GM06990 (cell line): ENCODE results near the gene EIF2B5.

Experiments
- DNase-seq: peaks from one replicate; pipeline ENCODE4 v3.0.0-alpha.2; 2011; ENCODE audit not compliant: insufficient read length; ENCODE audit errors: extremely low read depth
- H3K27me3 ChIP-seq: replicated peaks from 2 replicates; pipeline ENCODE4 v1.6.0; 2011; ENCODE audit warnings: low read length; ENCODE audit not compliant: control insufficient read depth, insufficient read depth
- H3K36me3 ChIP-seq: 2 replicates; pipeline ENCODE4 v1.5.1; 2011; ENCODE audit warnings: low read length; ENCODE audit not compliant: control insufficient read depth, insufficient read depth
- H3K4me3 ChIP-seq: replicated peaks from 2 replicates; pipeline ENCODE4 v1.5.1; 2011; ENCODE audit warnings: low read depth, mild to moderate bottlenecking, control low read depth, low read length
- TF ChIP-seq, protein P1 (sequence below): IDR thresholded peaks from 2 replicates; pipeline ENCODE4 v1.5.1; 2011; ENCODE audit warnings: low read length, control low read depth, mild to moderate bottlenecking, inconsistent platforms; ENCODE audit not compliant: insufficient read depth, poor library complexity, severe bottlenecking

EIF2B5 gene

DNA sequence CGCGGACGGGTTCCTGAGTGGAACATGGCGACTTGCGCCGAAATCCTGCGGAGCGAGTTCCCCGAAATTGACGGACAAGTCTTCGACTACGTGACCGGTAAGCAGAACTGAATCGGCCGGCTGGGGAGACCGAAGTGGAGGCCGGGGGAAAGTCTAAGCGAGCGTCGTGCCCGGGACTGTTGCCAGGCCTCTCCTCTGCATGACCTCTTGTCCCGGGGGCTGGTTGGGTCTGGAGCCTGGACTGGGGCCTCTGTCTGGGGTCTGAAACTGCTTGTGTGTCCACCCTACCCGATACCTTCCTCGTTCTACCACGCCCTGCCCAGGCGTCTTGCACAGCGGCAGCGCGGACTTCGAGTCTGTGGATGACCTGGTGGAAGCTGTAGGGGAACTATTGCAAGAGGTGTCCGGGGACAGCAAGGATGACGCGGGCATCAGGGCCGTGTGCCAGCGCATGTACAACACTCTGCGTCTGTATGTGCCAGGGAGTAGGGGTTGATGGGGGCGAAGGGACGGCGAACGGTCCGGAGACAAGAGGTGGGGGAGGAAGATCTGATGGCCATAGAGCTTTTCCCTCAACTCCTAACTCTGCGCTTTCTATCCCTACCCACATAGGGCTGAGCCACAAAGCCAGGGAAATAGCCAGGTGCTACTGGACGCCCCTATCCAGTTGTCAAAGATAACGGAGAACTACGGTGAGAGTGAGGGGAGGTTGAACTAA lies 51.2 kb downstream of the EIF2B5 start, which contains the start of gene ABCF3:
ABCF3 (plus strand) TSS at position 16 of the 718 bp plus-strand sequence; CDS start at position 25, 9 bp downstream.
- Histone ChIP-seq H3K4me3 (peak within 1 kb of the TSS; percentile 99), H3K36me3 (peaks cover 51% of the 10 kb centered on the region), H3K27me3 (no peaks in the 10 kb centered on the region)
- TF ChIP-seq, protein P1, sequence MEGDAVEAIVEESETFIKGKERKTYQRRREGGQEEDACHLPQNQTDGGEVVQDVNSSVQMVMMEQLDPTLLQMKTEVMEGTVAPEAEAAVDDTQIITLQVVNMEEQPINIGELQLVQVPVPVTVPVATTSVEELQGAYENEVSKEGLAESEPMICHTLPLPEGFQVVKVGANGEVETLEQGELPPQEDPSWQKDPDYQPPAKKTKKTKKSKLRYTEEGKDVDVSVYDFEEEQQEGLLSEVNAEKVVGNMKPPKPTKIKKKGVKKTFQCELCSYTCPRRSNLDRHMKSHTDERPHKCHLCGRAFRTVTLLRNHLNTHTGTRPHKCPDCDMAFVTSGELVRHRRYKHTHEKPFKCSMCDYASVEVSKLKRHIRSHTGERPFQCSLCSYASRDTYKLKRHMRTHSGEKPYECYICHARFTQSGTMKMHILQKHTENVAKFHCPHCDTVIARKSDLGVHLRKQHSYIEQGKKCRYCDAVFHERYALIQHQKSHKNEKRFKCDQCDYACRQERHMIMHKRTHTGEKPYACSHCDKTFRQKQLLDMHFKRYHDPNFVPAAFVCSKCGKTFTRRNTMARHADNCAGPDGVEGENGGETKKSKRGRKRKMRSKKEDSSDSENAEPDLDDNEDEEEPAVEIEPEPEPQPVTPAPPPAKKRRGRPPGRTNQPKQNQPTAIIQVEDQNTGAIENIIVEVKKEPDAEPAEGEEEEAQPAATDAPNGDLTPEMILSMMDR, result no peak
- DNase-seq, result no peak

DNA sequence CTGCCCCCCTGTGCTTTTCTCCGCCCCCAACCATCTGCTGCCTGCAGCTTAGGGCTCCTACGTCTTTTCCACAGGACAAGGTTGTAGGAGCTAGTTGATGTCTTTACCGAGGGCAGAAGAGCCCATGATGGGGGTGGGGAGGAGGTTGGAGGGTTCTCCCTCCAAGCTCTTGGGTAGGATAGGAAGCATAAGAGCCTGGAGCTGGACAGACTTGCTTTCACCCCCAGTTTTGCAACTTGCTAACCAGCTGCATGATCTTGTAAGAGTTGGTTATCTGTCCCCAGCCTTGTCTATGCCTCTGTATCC lies 51.7 kb downstream of the EIF2B5 start:
- TF ChIP-seq, protein P1, result no peak
- Histone ChIP-seq H3K27me3 (no peaks in the 10 kb centered on the region), H3K4me3 (peak overlapping the region; percentile 99), H3K36me3 (peaks cover 47% of the 10 kb centered on the region)
- no peak for DNase-seq

DNA sequence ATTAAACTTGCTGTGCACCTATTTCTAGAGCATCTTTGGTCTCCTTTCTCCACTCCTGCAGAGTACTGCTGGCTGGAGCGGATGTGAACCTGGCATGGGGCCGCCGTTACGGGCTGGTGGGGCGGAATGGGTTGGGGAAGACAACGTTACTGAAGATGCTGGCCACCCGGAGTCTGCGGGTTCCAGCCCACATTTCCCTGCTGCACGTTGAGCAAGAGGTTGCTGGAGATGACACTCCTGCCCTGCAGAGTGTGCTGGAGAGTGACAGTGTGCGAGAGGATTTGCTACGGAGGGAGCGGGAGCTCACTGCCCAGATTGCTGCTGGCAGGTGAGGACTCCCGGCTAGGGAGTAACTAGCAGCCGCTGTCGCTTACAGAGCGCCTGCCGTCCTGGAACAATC lies 52.9 kb downstream of the EIF2B5 start:
- peaks cover 47% of the 10 kb centered on the region for H3K36me3 ChIP-seq
- TF ChIP-seq, protein P1, result no peak
- DNase-seq, result no peak
- H3K27me3 ChIP-seq, result no peaks in the 10 kb centered on the region
- H3K4me3 ChIP-seq, result no peak overlapping the region

DNA sequence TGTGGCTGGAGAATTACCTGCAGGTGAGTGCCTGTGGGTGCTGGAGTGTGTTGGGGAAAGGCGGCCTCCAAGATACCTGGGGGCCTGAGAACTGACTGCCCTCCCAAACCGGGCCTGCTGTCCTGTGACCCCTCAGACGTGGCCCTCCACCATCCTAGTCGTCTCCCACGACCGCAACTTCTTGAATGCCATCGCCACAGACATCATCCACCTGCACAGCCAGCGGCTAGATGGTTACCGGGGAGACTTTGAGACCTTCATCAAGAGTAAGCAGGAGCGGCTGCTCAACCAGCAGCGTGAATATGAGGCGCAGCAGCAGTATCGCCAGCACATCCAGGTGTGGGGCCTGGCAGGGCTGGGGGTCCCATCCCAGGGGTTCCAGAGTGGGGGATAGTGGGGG lies 54.3 kb downstream of the EIF2B5 start:
- Histone ChIP-seq H3K27me3 (no peaks in the 10 kb centered on the region), H3K4me3 (no peak overlapping the region), H3K36me3 (peaks cover 47% of the 10 kb centered on the region)
- no peak for DNase-seq
- TF ChIP-seq, protein P1, result no peak

DNA sequence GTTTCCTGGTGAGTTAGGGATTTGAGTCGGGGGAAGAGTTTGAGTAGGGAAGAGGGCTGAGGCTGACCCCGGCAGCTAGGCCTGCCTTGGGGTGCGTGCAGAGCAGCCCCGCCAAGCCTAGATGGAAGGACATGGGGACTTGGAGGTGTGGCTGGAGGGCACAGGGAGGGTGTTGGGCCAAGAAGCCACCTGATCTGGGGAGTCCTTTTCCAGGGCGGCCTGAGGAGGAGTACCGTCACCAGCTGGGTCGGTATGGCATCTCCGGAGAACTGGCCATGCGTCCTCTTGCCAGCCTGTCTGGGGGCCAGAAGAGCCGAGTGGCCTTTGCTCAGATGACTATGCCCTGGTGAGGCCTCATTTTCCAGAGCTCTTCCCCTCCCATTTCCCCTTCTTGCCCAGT lies 57.7 kb downstream of the EIF2B5 start:
- DNase-seq, result no peak
- TF ChIP-seq, protein P1, result no peak
- peaks cover 52% of the 10 kb centered on the region for H3K36me3 ChIP-seq
- H3K4me3 ChIP-seq, result no peak overlapping the region
- H3K27me3 ChIP-seq, result no peaks in the 10 kb centered on the region
